Adrenal gland (tissue), 12 donors: ENCODE data around the gene AFDN. TPM values are rescaled to one million over a fixed set of nuclear protein-coding genes. Genes with fewer than 3 reads are reported as not detected.
A peak's percentile ranks its signal among the peaks of the same experiment; 100 is the strongest.

Experiments used
- DNase-seq, 7 donors: peaks; one replicate each; pipeline ENCODE4 v3.0.0-alpha.2; 2019 to 2020
- H3K27ac ChIP-seq, 5 donors: fragments of 200-600 bp; sonication (generic) in 4 of 5; 1 replicate in 3 of 5; 2 replicates in 2 of 5; pipeline versions ENCODE4 v1.5.1 to v1.8.0; 2016 to 2020; ENCODE audit warnings: mild to moderate bottlenecking in 1 of 5
- H3K27me3 ChIP-seq: fragments of 200-600 bp; 2 replicates; pipeline ENCODE4 v1.8.0; 2021
- H3K36me3 ChIP-seq, 2 donors: fragments of 200-600 bp; replicated peaks in 1 of 2; 1 replicate in 1 of 2; 2 replicates in 1 of 2; pipeline versions ENCODE4 v1.5.1 to v1.8.0; 2018 to 2022
- H3K4me1 ChIP-seq, 2 donors: fragments of 200-600 bp; replicated peaks in 1 of 2; 1 replicate in 1 of 2; 2 replicates in 1 of 2; pipeline versions ENCODE4 v1.5.1 to v1.8.0; 2018 to 2021
- H3K4me3 ChIP-seq, 4 donors: fragments of 200-600 bp; sonication (generic) in 3 of 4; one replicate each; pipeline ENCODE4 v1.5.1; 2016 to 2018
- H3K9me3 ChIP-seq, 3 donors: fragments of 200-600 bp; sonication (generic) in 1 of 3; replicated peaks in 1 of 3; 1 replicate in 2 of 3; 2 replicates in 1 of 3; pipeline versions ENCODE4 v1.5.1 to v1.8.0; 2016 to 2021
- CTCF ChIP-seq, 6 experiments: fragments of 450-650 bp in 4 of 6; fragments of 200-600 bp in 2 of 6; sonication (generic) in 1 of 6; IDR thresholded peaks; 1 replicate in 5 of 6; 2 replicates in 1 of 6; pipeline versions ENCODE4 v1.5.1 to v1.8.0; 2016 to 2021; ENCODE audit warnings: antibody characterized with exemption in 6 of 6, mild to moderate bottlenecking in 2 of 6, moderate library complexity in 1 of 6
- POLR2A ChIP-seq, 2 donors: fragments of 450-650 bp; IDR thresholded peaks; one replicate each; pipeline ENCODE4 v1.6.1; 2017; ENCODE audit warnings: antibody characterized with exemption in 2 of 2, mild to moderate bottlenecking in 2 of 2, moderate library complexity in 1 of 2
- WGBS, 4 donors: extraction: QIAGEN DNeasy Blood & Tissue Kit in 2 of 4; methylation state at CpG; one replicate each; pipeline versions ENCODE4 v1.1.5 to v1.1.7; 2013 to 2017; 5-methylcytosine and 5-hydroxymethylcytosine counted together
- intact Hi-C, 2 donors: fragments of 100-400 bp; cut with DNase I; formaldehyde crosslinking; loops; one replicate each; pipeline versions ENCODE4 v1.14.1 to v1.15.0; 2022 to 2023
- polyA plus RNA-seq, 3 donors: library from polyadenylated mRNA; stranded (reverse); fragments of 200-250 nt in 2 of 3; fragments of 350-450 nt in 1 of 3; fragmentation: Illumina TruSeq in 1 of 3; extraction: RNeasy Lipid Tissue Mini Kit (QIAGEN cat#74804) in 1 of 3; gene quantifications; one replicate each; pipeline ENCODE4 v1.2.3, GENCODE V29; 2013 to 2014
- total RNA-seq, 9 donors: library from RNA; depleted of rRNA in 4 of 9; stranded (reverse); fragments of >200 nt in 4 of 9; fragments of 120-200 nt in 1 of 9; fragmentation: NEBNext Ultra II Directional in 1 of 9; extraction: Animal tissue kit (Norgen Biotek cat#: 25700) in 1 of 9; gene quantifications; one replicate each; pipeline versions ENCODE4 v1.1.0 to v1.2.4, GENCODE V29; 2013 to 2023
- donor health status: healthy with polysubstance abuse.
- donor health status: Bipolar disorder and iron deficiency.
- donor health status: DM: yes; HTN: yes; CAD: no.
- donor health status: DM: no; HTN: no; CAD: no.
- donor health status: DM: no; HTN: no; CAD: no.
- donor health status: DM: yes; HTN: yes; CAD: no.

AFDN gene
- total and polyA plus RNA-seq, 12 donors = 15.2 to 47.1 (median 39.3) TPM

GRCh38 chr6:167789358-167789757 lies 37.4 kb upstream of the AFDN start:
- TF ChIP-seq CTCF (IDR thresholded peaks at IDR 0.05) (no peak), POLR2A (IDR thresholded peaks at IDR 0.05) (no peak)
- Histone ChIP-seq H3K27me3 (peaks cover 4% of the 10 kb centered on the region), H3K27ac (no peak overlapping the region), H3K4me1 (no peaks in the 10 kb centered on the region), H3K4me3 (no peak overlapping the region), H3K36me3 (no peaks in the 10 kb centered on the region), H3K9me3 (no peaks in the 10 kb centered on the region)
- DNase-seq = peak in 1 of 7 donors; percentile 20
- intact Hi-C loops = no loop called here
- 75 to 88% (median 78%) methylated on average over 4 to 6 of the region's 6 CpGs for WGBS, 4 donors

GRCh38 chr6:167791091-167791779 lies 35.5 kb upstream of the AFDN start:
- intact Hi-C loops = no loop called here

GRCh38 chr6:167791780-167792478 lies 34.8 kb upstream of the AFDN start:
- Histone ChIP-seq H3K27me3 (peaks cover 24% of the 10 kb centered on the region), H3K27ac (no peak overlapping the region), H3K36me3 (no peaks in the 10 kb centered on the region), H3K9me3 (no peaks in the 10 kb centered on the region), H3K4me3 (no peak overlapping the region), H3K4me1 (peaks cover 0 to 3% of the 10 kb centered on the region in 2 donors)
- 74 to 90% (median 77%) methylated on average over 13 of the region's 13 CpGs for WGBS, 4 donors
- DNase-seq = no peak
- TF ChIP-seq CTCF (IDR thresholded peaks at IDR 0.05) = no peak
- no peak for TF ChIP-seq POLR2A (IDR thresholded peaks at IDR 0.05)
- intact Hi-C loops = no loop called here

More at GRCh38 chr6:167791091-167791779, 35.5 kb upstream of the AFDN start:
- no peaks in the 10 kb centered on the region for H3K9me3 ChIP-seq
- 62 to 81% (median 73%) methylated on average over 8 to 11 of the region's 11 CpGs for WGBS, 4 donors
- no peak for TF ChIP-seq CTCF (IDR thresholded peaks at IDR 0.05)
- TF ChIP-seq POLR2A (IDR thresholded peaks at IDR 0.05) = no peak
- peak in 1 of 7 donors; percentile 35 for DNase-seq
- no peaks in the 10 kb centered on the region for H3K36me3 ChIP-seq
- H3K4me3 ChIP-seq = no peak overlapping the region
- H3K27ac ChIP-seq = no peak overlapping the region
- H3K4me1 ChIP-seq = peaks cover 0 to under 1% of the 10 kb centered on the region in 2 donors
- peaks cover 21% of the 10 kb centered on the region for H3K27me3 ChIP-seq

- DNase-seq = no peak
These were observed 33.3 kb upstream of the AFDN start for GRCh38 chr6:167793421-167793820.

More at GRCh38 chr6:167793421-167793820, 33.3 kb upstream of the AFDN start:
- H3K4me3 ChIP-seq = no peak overlapping the region
- peaks cover 0 to 3% of the 10 kb centered on the region in 2 donors for H3K4me1 ChIP-seq
- H3K27me3 ChIP-seq = peaks cover 24% of the 10 kb centered on the region
- TF ChIP-seq CTCF (IDR thresholded peaks at IDR 0.05) = no peak
- no peaks in the 10 kb centered on the region for H3K9me3 ChIP-seq
- intact Hi-C loops = no loop called here
- WGBS, 4 donors = 58 to 76% (median 67%) methylated on average over 9 of the region's 9 CpGs
- H3K36me3 ChIP-seq = no peaks in the 10 kb centered on the region
- H3K27ac ChIP-seq = no peak overlapping the region
